GM12878 (cell line): ENCODE results near the gene ITGBL1. TPM values are rescaled to one million over a fixed set of nuclear protein-coding genes. Genes with fewer than 3 reads are reported as not detected.

Experiments used
- CHD2 ChIP-seq: IDR thresholded peaks from 2 replicates; pipeline ENCODE4 v1.6.1; 2011; ENCODE audit warnings: low read depth, low read length, improper control_type of control experiment, borderline replicate concordance
- JUNB ChIP-seq: IDR thresholded peaks from 2 replicates; pipeline ENCODE4 v1.6.1; 2016; ENCODE audit warnings: antibody characterized with exemption, mild to moderate bottlenecking
- RBBP5 ChIP-seq: fragments of 200-600 bp; sonication (generic); conservative IDR thresholded peaks from 2 replicates; pipeline ENCODE4 v1.6.1; 2016
- TBL1XR1 ChIP-seq: IDR thresholded peaks from 2 replicates; pipeline ENCODE4 v1.6.1; 2012; ENCODE audit warnings: low read depth, low read length, improper control_type of control experiment
- polyA plus RNA-seq, 11 experiments: library from polyadenylated mRNA; depleted of rRNA in 4 of 11; unstranded in 6 of 11; stranded (reverse) in 5 of 11; fragments of >200 nt; fragmentation: Nextera tagmentation in 4 of 11; fragmentation: Illumina TruSeq in 1 of 11; extraction: Ambion mirVana in 4 of 11; extraction: Trizol in 1 of 11; gene quantifications; 1 replicate in 1 of 11; 2 replicates in 10 of 11; pipeline versions ENCODE4 v1.2.1 to v1.2.3, GENCODE V29; 2011 to 2016; ENCODE audit warnings: inconsistent platforms in 2 of 11, missing spikeins in 2 of 11, low read depth in 1 of 11
- total RNA-seq, 4 experiments: library from RNA; depleted of rRNA in 3 of 4; stranded (reverse); fragments of >200 nt in 3 of 4; fragmentation: Illumina TruSeq in 1 of 4; extraction: Trizol in 1 of 4; gene quantifications; 2 replicates each; pipeline versions ENCODE4 v1.2.1 to v1.2.3, GENCODE V29; 2013 to 2021
- TF ChIP-seq, protein P1 (sequence below): fragments of 450-650 bp; IDR thresholded peaks from 2 replicates; pipeline ENCODE4 v1.6.1; 2017; ENCODE audit warnings: mild to moderate bottlenecking, moderate library complexity
- TF ChIP-seq, protein P2 (sequence below): fragments of 450-650 bp; IDR thresholded peaks from 2 replicates; pipeline ENCODE4 v1.6.1; 2018; ENCODE audit warnings: borderline replicate concordance, mild to moderate bottlenecking; ENCODE audit not compliant: partially characterized antibody
- TF ChIP-seq, protein P3 (sequence below): fragments of 150-350 bp; IDR thresholded peaks from 2 replicates; pipeline ENCODE4 v1.6.1; 2016; ENCODE audit warnings: low read depth, low read length

ITGBL1 gene
- total and polyA plus RNA-seq, 10 of the 15 experiments (the other 5 are each of a cell fraction or from before 2014, with no cell fraction given) = 0.17 to 2.8 (median 0.28) TPM; not detected in 3

DNA sequence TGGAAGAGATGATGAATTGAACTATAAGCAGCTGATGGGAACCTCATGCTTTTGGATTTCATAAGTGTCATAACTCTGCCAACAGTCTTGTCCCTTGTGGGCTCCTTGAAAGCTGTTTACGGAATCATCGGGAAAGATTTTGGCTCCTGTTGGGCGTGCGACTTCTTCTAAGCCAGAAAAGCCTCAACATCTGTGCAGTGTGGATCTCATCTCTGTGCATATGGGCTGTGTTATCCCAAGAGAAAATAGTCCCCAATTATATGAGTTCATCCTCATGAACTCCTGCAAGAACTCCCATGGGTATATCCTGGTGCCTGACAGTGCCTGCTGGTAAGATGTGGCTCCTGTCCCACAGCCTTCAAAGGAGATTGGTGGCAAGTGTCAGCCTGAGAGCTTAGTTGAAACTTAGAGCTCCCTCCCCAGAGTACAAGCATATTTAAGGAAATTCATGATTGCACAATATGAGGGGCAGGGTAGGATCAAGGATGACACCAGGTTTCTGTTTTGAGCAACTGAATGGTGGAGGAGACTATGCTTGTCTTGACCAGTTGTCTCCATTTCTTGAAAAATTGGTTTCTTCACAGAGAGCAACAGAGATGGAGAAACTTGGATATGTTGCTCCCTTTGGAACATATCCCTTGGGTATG lies 243.5 kb downstream of the ITGBL1 start (continued):
- TF ChIP-seq, protein P1, sequence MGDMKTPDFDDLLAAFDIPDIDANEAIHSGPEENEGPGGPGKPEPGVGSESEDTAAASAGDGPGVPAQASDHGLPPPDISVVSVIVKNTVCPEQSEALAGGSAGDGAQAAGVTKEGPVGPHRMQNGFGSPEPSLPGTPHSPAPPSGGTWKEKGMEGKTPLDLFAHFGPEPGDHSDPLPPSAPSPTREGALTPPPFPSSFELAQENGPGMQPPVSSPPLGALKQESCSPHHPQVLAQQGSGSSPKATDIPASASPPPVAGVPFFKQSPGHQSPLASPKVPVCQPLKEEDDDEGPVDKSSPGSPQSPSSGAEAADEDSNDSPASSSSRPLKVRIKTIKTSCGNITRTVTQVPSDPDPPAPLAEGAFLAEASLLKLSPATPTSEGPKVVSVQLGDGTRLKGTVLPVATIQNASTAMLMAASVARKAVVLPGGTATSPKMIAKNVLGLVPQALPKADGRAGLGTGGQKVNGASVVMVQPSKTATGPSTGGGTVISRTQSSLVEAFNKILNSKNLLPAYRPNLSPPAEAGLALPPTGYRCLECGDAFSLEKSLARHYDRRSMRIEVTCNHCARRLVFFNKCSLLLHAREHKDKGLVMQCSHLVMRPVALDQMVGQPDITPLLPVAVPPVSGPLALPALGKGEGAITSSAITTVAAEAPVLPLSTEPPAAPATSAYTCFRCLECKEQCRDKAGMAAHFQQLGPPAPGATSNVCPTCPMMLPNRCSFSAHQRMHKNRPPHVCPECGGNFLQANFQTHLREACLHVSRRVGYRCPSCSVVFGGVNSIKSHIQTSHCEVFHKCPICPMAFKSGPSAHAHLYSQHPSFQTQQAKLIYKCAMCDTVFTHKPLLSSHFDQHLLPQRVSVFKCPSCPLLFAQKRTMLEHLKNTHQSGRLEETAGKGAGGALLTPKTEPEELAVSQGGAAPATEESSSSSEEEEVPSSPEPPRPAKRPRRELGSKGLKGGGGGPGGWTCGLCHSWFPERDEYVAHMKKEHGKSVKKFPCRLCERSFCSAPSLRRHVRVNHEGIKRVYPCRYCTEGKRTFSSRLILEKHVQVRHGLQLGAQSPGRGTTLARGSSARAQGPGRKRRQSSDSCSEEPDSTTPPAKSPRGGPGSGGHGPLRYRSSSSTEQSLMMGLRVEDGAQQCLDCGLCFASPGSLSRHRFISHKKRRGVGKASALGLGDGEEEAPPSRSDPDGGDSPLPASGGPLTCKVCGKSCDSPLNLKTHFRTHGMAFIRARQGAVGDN = no peak
- TF ChIP-seq CHD2 (no peak), RBBP5 (no peak), TBL1XR1 (no peak), JUNB (no peak)
- TF ChIP-seq, protein P2, sequence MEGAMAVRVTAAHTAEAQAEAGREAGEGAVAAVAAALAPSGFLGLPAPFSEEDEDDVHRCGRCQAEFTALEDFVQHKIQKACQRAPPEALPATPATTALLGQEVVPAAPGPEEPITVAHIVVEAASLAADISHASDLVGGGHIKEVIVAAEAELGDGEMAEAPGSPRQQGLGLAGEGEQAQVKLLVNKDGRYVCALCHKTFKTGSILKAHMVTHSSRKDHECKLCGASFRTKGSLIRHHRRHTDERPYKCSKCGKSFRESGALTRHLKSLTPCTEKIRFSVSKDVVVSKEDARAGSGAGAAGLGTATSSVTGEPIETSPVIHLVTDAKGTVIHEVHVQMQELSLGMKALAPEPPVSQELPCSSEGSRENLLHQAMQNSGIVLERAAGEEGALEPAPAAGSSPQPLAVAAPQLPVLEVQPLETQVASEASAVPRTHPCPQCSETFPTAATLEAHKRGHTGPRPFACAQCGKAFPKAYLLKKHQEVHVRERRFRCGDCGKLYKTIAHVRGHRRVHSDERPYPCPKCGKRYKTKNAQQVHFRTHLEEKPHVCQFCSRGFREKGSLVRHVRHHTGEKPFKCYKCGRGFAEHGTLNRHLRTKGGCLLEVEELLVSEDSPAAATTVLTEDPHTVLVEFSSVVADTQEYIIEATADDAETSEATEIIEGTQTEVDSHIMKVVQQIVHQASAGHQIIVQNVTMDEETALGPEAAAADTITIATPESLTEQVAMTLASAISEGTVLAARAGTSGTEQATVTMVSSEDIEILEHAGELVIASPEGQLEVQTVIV = no peak
- TF ChIP-seq, protein P3, sequence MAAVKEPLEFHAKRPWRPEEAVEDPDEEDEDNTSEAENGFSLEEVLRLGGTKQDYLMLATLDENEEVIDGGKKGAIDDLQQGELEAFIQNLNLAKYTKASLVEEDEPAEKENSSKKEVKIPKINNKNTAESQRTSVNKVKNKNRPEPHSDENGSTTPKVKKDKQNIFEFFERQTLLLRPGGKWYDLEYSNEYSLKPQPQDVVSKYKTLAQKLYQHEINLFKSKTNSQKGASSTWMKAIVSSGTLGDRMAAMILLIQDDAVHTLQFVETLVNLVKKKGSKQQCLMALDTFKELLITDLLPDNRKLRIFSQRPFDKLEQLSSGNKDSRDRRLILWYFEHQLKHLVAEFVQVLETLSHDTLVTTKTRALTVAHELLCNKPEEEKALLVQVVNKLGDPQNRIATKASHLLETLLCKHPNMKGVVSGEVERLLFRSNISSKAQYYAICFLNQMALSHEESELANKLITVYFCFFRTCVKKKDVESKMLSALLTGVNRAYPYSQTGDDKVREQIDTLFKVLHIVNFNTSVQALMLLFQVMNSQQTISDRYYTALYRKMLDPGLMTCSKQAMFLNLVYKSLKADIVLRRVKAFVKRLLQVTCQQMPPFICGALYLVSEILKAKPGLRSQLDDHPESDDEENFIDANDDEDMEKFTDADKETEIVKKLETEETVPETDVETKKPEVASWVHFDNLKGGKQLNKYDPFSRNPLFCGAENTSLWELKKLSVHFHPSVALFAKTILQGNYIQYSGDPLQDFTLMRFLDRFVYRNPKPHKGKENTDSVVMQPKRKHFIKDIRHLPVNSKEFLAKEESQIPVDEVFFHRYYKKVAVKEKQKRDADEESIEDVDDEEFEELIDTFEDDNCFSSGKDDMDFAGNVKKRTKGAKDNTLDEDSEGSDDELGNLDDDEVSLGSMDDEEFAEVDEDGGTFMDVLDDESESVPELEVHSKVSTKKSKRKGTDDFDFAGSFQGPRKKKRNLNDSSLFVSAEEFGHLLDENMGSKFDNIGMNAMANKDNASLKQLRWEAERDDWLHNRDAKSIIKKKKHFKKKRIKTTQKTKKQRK = no peak
- TF ChIP-seq, all 136 proteins: peak for 0
